Activated naive CD4-positive, alpha-beta T cell treated with anti-CD3 and anti-CD28 coated beads for 36 hours (primary cell): Measurements from ENCODE around the gene SPTLC2. TPM values are rescaled to one million over a fixed set of nuclear protein-coding genes. Genes with fewer than 3 reads are reported as not detected.
A peak's percentile ranks its signal among the peaks of the same experiment; 100 is the strongest.

Source experiments
- CTCF ChIA-PET: fragments of 350-600 bp; sonication (Branson Sonifier 250); formaldehyde crosslinking; loops from one replicate; lab custom pipeline; 2021; ENCODE audit warnings: antibody characterized with exemption; lab: Charles Lee
- DNase-seq: peaks from one replicate; pipeline ENCODE4 v3.0.0-alpha.2; 2020
- H3K27ac Mint-ChIP-seq: one replicate; pipeline ENCODE4 v1.8.0; 2021; ENCODE audit warnings: mild to moderate bottlenecking, mixed read lengths
- H3K27me3 Mint-ChIP-seq: one replicate; pipeline ENCODE4 v1.8.0; 2021; ENCODE audit warnings: low read depth, mixed read lengths
- H3K36me3 Mint-ChIP-seq: one replicate; pipeline ENCODE4 v1.8.0; 2021; ENCODE audit warnings: low read depth, mixed read lengths
- H3K4me1 Mint-ChIP-seq: one replicate; pipeline ENCODE4 v1.8.0; 2021; ENCODE audit warnings: low read depth, mixed read lengths
- H3K4me3 Mint-ChIP-seq: one replicate; pipeline ENCODE4 v1.8.0; 2021; ENCODE audit warnings: mild to moderate bottlenecking, moderate library complexity, mixed read lengths
- H3K9me3 Mint-ChIP-seq: one replicate; pipeline ENCODE4 v1.8.0; 2021; ENCODE audit warnings: mixed read lengths
- intact Hi-C: fragments of 100-400 bp; cut with micrococcal nuclease; formaldehyde crosslinking; loops from one replicate; pipeline ENCODE4 v1.15.1; 2023
- total RNA-seq, 2 experiments: library from RNA; stranded (reverse); gene quantifications; one replicate each; pipeline ENCODE4 v1.2.3, GENCODE V29; 2021

Gene SPTLC2
- total RNA-seq, 2 experiments from 2014 or later, result 16.1 to 18.1 TPM

DNA sequence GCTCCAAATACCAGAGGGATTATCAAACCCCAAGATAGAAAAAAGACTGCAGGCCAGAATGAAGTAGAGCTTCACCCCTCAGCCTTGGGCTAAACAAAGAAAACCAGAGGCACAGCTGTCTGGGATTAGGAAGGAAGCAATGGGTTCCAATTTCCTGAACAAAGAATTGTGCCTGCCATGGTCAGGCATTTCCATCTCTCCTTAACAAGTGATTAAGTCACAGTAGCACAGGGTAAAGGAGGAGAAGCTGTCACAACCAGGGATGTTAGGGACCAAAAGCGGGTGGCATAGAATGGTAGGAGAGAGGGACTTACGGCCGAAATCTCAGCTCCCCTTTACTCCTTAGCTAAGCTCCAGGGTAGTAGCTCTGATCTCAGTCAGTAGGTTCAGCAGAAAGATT lies 33.9 kb downstream of the SPTLC2 start:
- CTCF ChIA-PET, result interaction anchor here (0.8 kb wide), 1 partner anchor 116 kb away, joined by 3 read pairs; no protein-coding TSS in a partner anchor
- no peak overlapping the region for H3K4me3 Mint-ChIP-seq
- H3K27ac Mint-ChIP-seq, result no peak overlapping the region
- H3K36me3 Mint-ChIP-seq, result no peaks in the 10 kb centered on the region
- intact Hi-C loops, result loop anchor here (5.0 kb wide), 1 partner anchor 35 kb away; the partner anchor contains the start of gene SPTLC2
- H3K4me1 Mint-ChIP-seq, result peaks cover 22% of the 10 kb centered on the region
- H3K9me3 Mint-ChIP-seq, result no peaks in the 10 kb centered on the region
- no peak for DNase-seq
- no peaks in the 10 kb centered on the region for H3K27me3 Mint-ChIP-seq

DNA sequence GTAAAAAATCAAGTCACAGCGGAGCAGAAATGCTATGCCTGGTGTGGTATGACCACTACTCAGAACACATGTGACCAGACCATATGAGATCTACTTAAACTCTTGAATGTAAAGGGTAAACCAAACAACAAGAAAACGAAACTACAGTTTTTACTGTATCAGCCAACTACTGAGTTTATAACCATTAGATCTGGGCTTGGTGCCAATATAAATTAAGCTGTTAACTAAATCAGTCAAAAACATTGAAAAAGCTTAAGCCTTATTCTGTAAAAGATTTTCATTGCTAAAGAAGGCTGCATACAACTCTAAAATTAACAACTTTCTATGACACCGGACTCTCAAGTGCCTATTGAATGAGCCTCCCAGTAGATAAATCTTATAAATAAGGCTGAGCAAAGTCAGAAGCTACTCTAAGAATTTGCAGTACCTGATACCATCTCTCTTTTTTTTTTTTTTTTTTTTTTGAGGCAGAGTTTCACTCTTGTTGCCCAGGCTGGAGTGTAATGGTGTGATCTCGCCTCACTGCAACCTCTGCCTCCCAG lies 35.4 kb downstream of the SPTLC2 start:
- CTCF ChIA-PET, result no interaction called here
- DNase-seq, result peak; percentile 10
- intact Hi-C loops, result loop anchor here (5.0 kb wide), 1 partner anchor 36 kb away; the partner anchor contains the start of gene SPTLC2
- no peak overlapping the region for H3K27ac Mint-ChIP-seq
- H3K4me3 Mint-ChIP-seq, result no peak overlapping the region
- H3K4me1 Mint-ChIP-seq, result peaks cover 22% of the 10 kb centered on the region
- no peaks in the 10 kb centered on the region for H3K9me3 Mint-ChIP-seq
- no peaks in the 10 kb centered on the region for H3K36me3 Mint-ChIP-seq
- no peaks in the 10 kb centered on the region for H3K27me3 Mint-ChIP-seq

DNA sequence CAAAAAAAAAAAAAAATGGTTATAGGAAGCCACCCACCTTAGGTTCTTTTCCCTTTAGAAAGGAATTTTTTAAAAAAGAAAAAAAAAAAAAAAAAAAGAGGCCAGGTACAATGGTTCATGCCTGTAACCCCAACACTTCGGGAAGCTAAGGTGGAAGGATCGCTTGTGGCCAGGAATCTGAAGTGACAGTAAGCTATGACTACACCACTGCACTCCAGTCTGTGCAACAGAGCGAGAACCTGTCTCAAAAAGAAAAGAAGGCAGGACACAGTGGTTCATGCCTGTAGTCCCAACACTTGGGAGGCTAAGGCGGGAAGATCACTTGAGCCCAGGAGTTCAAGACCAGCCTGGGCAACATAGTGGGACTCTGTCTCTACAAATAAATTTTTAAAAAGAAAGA lies 36.0 kb downstream of the SPTLC2 start:
- H3K4me1 Mint-ChIP-seq, result peaks cover 22% of the 10 kb centered on the region
- no peaks in the 10 kb centered on the region for H3K9me3 Mint-ChIP-seq
- no peak overlapping the region for H3K27ac Mint-ChIP-seq
- intact Hi-C loops, result loop anchor here (5.0 kb wide), 1 partner anchor 37 kb away; the partner anchor contains the start of gene SPTLC2
- peaks cover 3% of the 10 kb centered on the region for H3K36me3 Mint-ChIP-seq
- H3K27me3 Mint-ChIP-seq, result no peaks in the 10 kb centered on the region
- no peak overlapping the region for H3K4me3 Mint-ChIP-seq
- CTCF ChIA-PET, result interaction anchor here (0.7 kb wide), 1 partner anchor 33 kb away, joined by 3 read pairs; no protein-coding TSS in a partner anchor
- DNase-seq, result no peak

DNA sequence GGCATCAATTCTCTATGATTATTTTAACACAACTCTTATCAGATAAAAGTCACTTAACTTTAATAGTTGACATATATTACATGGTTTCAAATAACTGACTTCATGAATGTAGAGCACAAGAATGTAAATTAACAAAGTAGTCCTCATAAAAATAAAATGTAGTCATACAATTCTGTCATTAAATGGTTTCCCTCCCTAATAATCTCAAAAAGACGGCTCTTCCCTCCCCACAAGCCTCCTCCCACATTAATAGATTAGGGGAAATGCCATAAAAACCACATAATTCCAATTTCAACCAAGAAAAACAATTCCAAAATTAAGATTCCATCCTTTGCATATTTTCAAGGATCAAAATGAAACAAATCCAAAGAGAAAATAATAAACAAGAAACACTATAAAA lies 36.7 kb downstream of the SPTLC2 start:
- DNase-seq, result no peak
- Mint-ChIP-seq H3K36me3 (peaks cover 5% of the 10 kb centered on the region), H3K27ac (no peak overlapping the region), H3K4me3 (no peak overlapping the region), H3K9me3 (no peaks in the 10 kb centered on the region), H3K4me1 (peaks cover 22% of the 10 kb centered on the region), H3K27me3 (no peaks in the 10 kb centered on the region)
- CTCF ChIA-PET, result interaction anchor here (0.7 kb wide), 1 partner anchor 34 kb away, joined by 3 read pairs; no protein-coding TSS in a partner anchor
- intact Hi-C loops, result loop anchor here (5.0 kb wide), 1 partner anchor 38 kb away; the partner anchor contains the start of gene SPTLC2

DNA sequence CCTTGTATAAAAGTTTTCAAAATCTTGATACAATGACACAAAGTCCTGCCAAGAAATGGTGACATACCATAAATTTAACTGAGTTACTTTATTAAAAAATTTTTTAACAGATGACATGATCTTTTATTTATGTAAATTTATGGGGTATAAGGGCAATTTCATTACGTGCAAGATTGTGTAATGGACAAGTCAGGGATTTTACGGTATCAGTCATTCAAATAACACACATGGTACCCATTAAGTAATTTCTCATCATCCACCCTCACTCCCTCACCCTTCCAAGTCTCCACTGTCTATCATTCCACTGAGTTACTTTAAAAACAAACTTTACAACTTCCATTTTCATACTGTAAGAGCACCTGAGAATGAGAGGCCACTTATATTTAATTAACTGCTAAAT lies 37.4 kb downstream of the SPTLC2 start:
- Mint-ChIP-seq H3K4me3 (no peak overlapping the region), H3K4me1 (peaks cover 22% of the 10 kb centered on the region), H3K27me3 (no peaks in the 10 kb centered on the region), H3K9me3 (no peaks in the 10 kb centered on the region), H3K27ac (no peak overlapping the region), H3K36me3 (peaks cover 9% of the 10 kb centered on the region)
- intact Hi-C loops, result no loop called here
- DNase-seq, result no peak
- CTCF ChIA-PET, result no interaction called here

DNA sequence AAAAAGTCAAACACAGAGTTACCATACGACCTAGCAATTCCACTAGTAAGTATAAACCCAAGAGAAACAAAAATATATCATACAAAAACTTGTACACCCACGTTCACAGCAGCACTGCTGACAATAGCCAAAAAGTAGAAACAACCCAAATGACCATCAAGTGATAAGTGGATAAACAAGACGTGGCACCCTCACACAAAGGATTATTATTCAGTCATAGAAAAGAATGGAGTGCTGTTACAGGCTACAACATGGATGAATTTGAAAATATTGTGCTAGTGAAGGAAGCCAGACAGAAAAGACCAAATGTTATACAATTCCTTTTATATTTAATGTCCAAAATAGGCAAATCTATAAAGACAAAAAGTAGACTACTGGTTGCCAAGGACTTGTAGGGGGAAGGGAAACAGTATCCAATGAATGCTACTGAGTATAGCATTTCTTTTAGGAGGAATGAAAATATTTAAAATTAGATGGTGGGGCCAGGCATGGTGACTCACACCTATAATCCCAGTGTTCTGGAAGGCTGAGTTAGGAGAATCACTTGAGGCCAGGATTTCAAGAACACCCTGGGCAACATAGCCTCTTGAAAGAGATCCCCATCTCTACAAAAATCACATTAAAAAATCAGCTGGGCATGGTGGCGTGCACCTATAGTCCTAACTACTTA lies 41.9 kb downstream of the SPTLC2 start:
- Mint-ChIP-seq H3K9me3 (no peaks in the 10 kb centered on the region), H3K27me3 (no peaks in the 10 kb centered on the region), H3K36me3 (peaks cover 21% of the 10 kb centered on the region), H3K27ac (no peak overlapping the region), H3K4me1 (peaks cover 2% of the 10 kb centered on the region), H3K4me3 (no peak overlapping the region)
- CTCF ChIA-PET, result no interaction called here
- intact Hi-C loops, result no loop called here
- DNase-seq, result no peak

DNA sequence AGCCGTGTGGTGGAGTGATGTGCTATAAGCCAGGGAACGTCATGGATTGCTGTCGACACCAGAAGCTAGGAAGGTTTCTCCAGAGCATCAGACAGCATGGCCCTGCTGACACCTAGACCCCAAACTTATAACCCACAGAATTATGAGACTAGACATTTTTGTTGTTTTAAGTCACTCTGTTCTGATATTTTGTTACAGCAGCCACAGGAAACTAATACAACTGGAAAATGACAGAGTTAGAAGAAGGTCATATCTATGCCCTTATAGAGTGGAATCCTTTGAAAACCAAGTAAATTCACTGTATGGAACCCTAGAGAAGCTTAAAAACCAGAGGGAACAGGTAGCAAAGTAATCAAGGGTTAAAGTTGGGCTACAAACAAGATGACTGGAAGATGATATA lies 42.5 kb downstream of the SPTLC2 start:
- H3K27me3 Mint-ChIP-seq, result no peaks in the 10 kb centered on the region
- H3K4me3 Mint-ChIP-seq, result no peak overlapping the region
- H3K4me1 Mint-ChIP-seq, result peaks cover 2% of the 10 kb centered on the region
- intact Hi-C loops, result no loop called here
- H3K27ac Mint-ChIP-seq, result no peak overlapping the region
- H3K36me3 Mint-ChIP-seq, result peaks cover 26% of the 10 kb centered on the region
- CTCF ChIA-PET, result no interaction called here
- H3K9me3 Mint-ChIP-seq, result no peaks in the 10 kb centered on the region
- DNase-seq, result no peak

DNA sequence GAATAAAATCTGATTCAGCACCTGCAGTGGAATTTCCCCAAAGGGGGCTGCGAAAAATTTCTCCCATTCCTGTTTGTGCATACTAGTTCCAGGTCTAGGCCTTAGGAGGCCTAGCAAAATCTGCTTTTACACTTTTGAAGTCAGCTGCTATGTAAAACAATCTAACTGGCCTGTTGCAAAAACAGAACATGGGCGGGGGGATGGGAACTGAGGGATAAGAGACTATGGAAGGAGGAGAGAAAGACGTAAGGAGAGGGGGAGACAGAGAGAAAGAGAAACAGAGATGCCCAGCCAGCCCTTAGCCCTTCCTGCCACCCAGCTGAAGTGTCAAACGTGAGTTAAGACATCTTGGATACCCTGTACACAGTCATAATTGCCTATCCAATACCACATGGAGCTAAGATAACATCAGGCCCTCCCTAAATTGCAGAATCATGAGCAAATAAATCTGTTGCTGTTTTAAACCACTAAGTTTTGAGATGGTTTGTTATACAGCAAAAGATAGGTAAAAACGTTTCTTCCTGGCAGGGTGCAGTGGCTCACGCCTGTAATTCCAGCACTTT lies 45.6 kb downstream of the SPTLC2 start:
- H3K4me1 Mint-ChIP-seq, result peaks cover 5% of the 10 kb centered on the region
- no peak overlapping the region for H3K27ac Mint-ChIP-seq
- CTCF ChIA-PET, result no interaction called here
- H3K36me3 Mint-ChIP-seq, result peaks cover 25% of the 10 kb centered on the region
- no peak overlapping the region for H3K4me3 Mint-ChIP-seq
- no peak for DNase-seq
- no peaks in the 10 kb centered on the region for H3K9me3 Mint-ChIP-seq
- intact Hi-C loops, result no loop called here
- no peaks in the 10 kb centered on the region for H3K27me3 Mint-ChIP-seq

DNA sequence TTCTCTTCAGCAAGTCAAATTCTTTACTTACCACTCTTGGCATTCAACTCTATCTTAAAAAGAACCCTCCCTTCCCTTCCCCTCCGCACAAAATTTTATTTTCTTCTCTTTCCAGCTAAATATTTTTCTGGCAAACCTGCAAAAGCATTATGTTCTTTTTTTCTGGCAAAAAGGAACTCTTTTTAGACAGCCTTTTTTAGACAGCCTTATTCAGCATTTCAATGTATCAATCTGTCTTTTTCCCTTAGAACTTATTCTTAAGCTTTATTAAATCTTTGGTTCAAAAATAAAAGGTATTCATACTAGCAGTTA lies 50.5 kb downstream of the SPTLC2 start:
- intact Hi-C loops, result loop anchor here (2.0 kb wide), 1 partner anchor 77 kb away; no protein-coding TSS in a partner anchor
- H3K27ac Mint-ChIP-seq, result no peak overlapping the region
- H3K27me3 Mint-ChIP-seq, result no peaks in the 10 kb centered on the region
- H3K4me3 Mint-ChIP-seq, result no peak overlapping the region
- H3K4me1 Mint-ChIP-seq, result peaks cover 10% of the 10 kb centered on the region
- peaks cover 9% of the 10 kb centered on the region for H3K36me3 Mint-ChIP-seq
- CTCF ChIA-PET, result interaction anchor here (1.4 kb wide), 1 partner anchor 42 kb away, joined by 3 read pairs; no protein-coding TSS in a partner anchor
- no peaks in the 10 kb centered on the region for H3K9me3 Mint-ChIP-seq
- DNase-seq, result no peak

DNA sequence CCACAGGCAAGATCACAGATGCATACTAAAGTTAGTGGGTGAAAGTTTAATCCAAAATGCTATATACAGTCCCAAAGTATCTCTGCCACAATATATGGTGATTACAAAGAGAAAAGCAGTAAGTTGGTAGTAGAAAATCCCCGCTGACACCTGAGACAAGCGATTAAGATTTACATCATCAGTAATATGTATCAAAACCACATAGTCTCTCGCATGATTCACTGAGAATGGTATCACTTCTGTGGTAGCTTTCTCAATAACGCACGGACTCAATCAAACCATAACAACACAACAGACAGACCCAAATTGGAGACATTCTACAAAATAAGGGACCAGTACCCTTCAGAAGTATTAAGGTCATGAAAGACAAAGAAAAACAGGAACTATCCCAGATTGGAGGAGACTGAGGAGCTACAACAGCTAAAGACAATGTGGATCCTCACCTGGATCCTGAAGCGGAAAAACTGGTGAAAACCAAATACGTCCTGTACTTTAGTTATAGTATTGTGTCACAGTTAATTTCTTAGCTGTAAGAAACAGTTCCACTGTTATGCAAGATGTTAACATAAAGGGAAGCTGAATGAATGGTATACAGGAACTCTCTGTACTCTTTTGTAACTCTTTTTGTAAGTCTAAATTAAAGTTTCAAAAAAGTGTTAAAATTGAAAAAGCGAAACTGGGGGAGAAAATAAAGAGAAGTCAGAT lies 51.0 kb downstream of the SPTLC2 start:
- Mint-ChIP-seq H3K4me1 (peaks cover 10% of the 10 kb centered on the region), H3K36me3 (peaks cover 9% of the 10 kb centered on the region), H3K27me3 (no peaks in the 10 kb centered on the region), H3K27ac (peak overlapping the region; percentile 44), H3K4me3 (no peak overlapping the region), H3K9me3 (no peaks in the 10 kb centered on the region)
- DNase-seq, result no peak
- CTCF ChIA-PET, result interaction anchor here (0.7 to 1.4 kb wide), 3 partner anchors 43 to 264 kb away, joined by 3 to 6 read pairs (median 4); no protein-coding TSS in a partner anchor
- intact Hi-C loops, result loop anchor here (2.0 kb wide), 1 partner anchor 77 kb away; no protein-coding TSS in a partner anchor

DNA sequence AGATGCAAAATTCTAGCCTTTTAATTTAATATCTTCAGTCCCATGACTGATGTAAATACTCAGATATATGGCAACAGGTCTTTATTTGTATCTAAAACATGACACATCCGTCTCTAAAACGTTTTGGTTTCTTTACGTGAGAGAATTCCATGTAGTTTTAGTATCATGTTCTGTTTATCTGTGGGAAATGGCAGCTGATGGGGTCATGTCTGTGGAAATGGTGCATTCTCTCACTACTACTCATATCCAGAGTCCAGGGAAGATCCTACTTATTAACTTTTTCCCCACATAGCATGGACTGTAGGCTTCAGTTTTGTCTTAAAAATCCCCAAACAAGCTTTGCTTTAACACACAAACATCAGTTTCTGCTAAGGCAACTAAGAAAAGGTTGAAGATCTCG lies 53.8 kb downstream of the SPTLC2 start:
- CTCF ChIA-PET, result interaction anchor here (0.7 kb wide), 1 partner anchor 14 kb away, joined by 3 read pairs; no protein-coding TSS in a partner anchor
- Mint-ChIP-seq H3K36me3 (peaks cover 3% of the 10 kb centered on the region), H3K27me3 (no peaks in the 10 kb centered on the region), H3K9me3 (no peaks in the 10 kb centered on the region), H3K27ac (no peak overlapping the region), H3K4me3 (no peak overlapping the region), H3K4me1 (peaks cover 10% of the 10 kb centered on the region)
- intact Hi-C loops, result no loop called here
- DNase-seq, result no peak

DNA sequence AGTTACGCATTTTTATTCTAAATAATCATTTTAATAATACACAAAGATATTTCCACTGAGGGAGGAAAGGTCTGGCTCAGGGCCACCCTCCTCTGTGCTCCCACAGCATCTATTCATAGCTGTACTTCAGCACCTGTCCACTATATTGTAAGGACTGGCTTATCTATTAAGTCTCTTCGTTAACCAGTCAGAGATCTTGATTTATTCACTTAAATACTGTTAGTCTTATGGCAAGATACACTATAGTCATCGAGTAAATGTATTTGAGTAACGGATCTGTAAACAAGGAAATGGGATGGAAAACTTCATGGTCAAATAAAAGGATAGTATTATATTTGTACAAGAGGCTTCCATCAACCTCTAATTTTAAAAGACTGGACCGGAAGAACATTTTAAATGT lies 54.6 kb downstream of the SPTLC2 start:
- DNase-seq, result no peak
- peaks cover 7% of the 10 kb centered on the region for H3K36me3 Mint-ChIP-seq
- no peak overlapping the region for H3K27ac Mint-ChIP-seq
- H3K9me3 Mint-ChIP-seq, result no peaks in the 10 kb centered on the region
- peaks cover 10% of the 10 kb centered on the region for H3K4me1 Mint-ChIP-seq
- intact Hi-C loops, result no loop called here
- H3K4me3 Mint-ChIP-seq, result no peak overlapping the region
- CTCF ChIA-PET, result no interaction called here
- H3K27me3 Mint-ChIP-seq, result no peaks in the 10 kb centered on the region
